Thyroid gland (tissue), 4 donors: ENCODE measurements around the gene KIRREL2. TPM values are rescaled to one million over a fixed set of nuclear protein-coding genes. Genes with fewer than 3 reads are reported as not detected.

ENCODE experiments used
- DNase-seq, 2 donors: peaks; one replicate each; pipeline ENCODE4 v3.0.0-alpha.2; 2019
- H3K27ac ChIP-seq, 3 donors: fragments of 200-600 bp; sonication (generic); 1 replicate in 2 of 3; 2 replicates in 1 of 3; pipeline ENCODE4 v1.5.1; 2016 to 2019; ENCODE audit warnings: mild to moderate bottlenecking in 1 of 3, moderate library complexity in 1 of 3
- H3K27me3 ChIP-seq: fragments of 200-600 bp; sonication (generic); one replicate; pipeline ENCODE4 v1.5.1; 2019
- H3K36me3 ChIP-seq, 2 donors: fragments of 200-600 bp; sonication (generic); one replicate each; pipeline ENCODE4 v1.5.1; 2016 to 2019
- H3K4me1 ChIP-seq, 2 donors: fragments of 200-600 bp; sonication (generic); one replicate each; pipeline ENCODE4 v1.5.1; 2017 to 2019
- H3K4me3 ChIP-seq, 3 donors: fragments of 200-600 bp; sonication (generic); replicated peaks in 1 of 3; 1 replicate in 2 of 3; 2 replicates in 1 of 3; pipeline ENCODE4 v1.5.1; 2016; ENCODE audit warnings: mild to moderate bottlenecking in 1 of 3
- H3K9me3 ChIP-seq: fragments of 200-600 bp; sonication (generic); one replicate; pipeline ENCODE4 v1.5.1; 2017
- CTCF ChIP-seq, 6 experiments: fragments of 200-600 bp in 3 of 6; fragments of 450-650 bp in 3 of 6; sonication (generic) in 3 of 6; IDR thresholded peaks; one replicate each; pipeline ENCODE4 v1.5.1; 2016 to 2019; ENCODE audit warnings: antibody characterized with exemption in 6 of 6, mild to moderate bottlenecking in 2 of 6, inconsistent platforms in 1 of 6, moderate library complexity in 1 of 6
- POLR2A ChIP-seq, 2 donors: fragments of 450-650 bp; IDR thresholded peaks; one replicate each; pipeline ENCODE4 v1.6.1; 2017; ENCODE audit warnings: antibody characterized with exemption in 2 of 2, mild to moderate bottlenecking in 2 of 2, moderate library complexity in 1 of 2
- WGBS, 2 donors: methylation state at CpG; one replicate each; pipeline ENCODE4 v1.1.5; 2017; 5-methylcytosine and 5-hydroxymethylcytosine counted together
- intact Hi-C: fragments of 100-400 bp; cut with DNase I; formaldehyde crosslinking; loops from one replicate; pipeline ENCODE4 v1.15.1; 2023
- total RNA-seq, 4 donors: library from RNA; depleted of rRNA; stranded (reverse); fragments of >200 nt; gene quantifications; one replicate each; pipeline ENCODE4 v1.2.3, GENCODE V29; 2016

Gene KIRREL2
- total RNA-seq, 4 donors from 2014 or later, result 0.20 to 0.33 TPM; not detected in 2

DNA sequence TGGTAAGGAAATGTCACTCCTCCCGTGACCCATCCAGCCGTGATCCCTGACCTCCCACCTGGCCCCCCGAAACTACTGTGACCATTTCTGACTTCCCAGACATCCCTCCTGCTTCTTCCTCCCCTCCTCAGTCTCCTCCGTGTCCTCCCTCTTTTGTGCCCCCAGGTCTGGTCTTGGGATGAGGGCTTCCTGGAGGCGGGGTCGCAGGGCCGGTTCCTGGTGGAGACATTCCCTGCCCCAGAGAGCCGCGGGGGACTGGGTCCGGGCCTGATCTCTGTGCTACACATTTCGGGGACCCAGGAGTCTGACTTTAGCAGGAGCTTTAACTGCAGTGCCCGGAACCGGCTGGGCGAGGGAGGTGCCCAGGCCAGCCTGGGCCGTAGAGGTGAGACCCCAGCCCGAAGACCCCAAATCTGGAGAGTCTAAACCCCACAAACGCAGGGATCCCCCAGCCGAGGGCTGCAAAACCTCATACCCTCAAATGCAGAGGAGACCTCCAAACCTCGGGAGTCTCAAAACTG, 5.0 kb downstream of the KIRREL2 start:
- H3K4me3 ChIP-seq, result no peak overlapping the region
- no peak overlapping the region for H3K27ac ChIP-seq
- 50 to 56% methylated on average over 16 to 18 of the region's 19 CpGs for WGBS, 2 donors
- TF ChIP-seq CTCF (IDR thresholded peaks at IDR 0.05) (no peak), POLR2A (IDR thresholded peaks at IDR 0.05) (no peak)
- no peak for DNase-seq
- no peaks in the 10 kb centered on the region for H3K9me3 ChIP-seq
- H3K36me3 ChIP-seq, result no peaks in the 10 kb centered on the region
- H3K27me3 ChIP-seq, result no peaks in the 10 kb centered on the region
- H3K4me1 ChIP-seq, result peaks cover 5% of the 10 kb centered on the region in 2 donors
- intact Hi-C loops, result no loop called here

DNA sequence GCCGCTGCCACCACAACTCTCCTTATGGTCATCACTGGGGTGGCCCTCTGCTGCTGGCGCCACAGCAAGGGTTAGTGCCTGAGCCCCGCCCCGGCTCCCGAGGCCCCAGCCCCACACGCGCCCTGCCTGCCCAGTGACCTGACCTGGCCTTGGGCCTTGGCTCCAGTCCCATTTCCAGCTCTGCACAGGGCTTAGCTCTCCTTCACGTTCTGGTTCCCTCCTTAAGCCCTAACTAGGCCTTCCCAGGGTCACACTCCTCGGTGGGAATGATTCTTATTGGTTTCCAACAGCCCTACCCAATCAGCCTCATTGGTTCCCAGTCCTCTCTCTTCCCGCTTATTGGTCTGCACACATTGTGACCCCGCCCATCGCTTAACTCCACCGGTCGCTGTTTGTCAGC, 5.8 kb downstream of the KIRREL2 start:
- DNase-seq, result no peak
- H3K27me3 ChIP-seq, result no peaks in the 10 kb centered on the region

DNA sequence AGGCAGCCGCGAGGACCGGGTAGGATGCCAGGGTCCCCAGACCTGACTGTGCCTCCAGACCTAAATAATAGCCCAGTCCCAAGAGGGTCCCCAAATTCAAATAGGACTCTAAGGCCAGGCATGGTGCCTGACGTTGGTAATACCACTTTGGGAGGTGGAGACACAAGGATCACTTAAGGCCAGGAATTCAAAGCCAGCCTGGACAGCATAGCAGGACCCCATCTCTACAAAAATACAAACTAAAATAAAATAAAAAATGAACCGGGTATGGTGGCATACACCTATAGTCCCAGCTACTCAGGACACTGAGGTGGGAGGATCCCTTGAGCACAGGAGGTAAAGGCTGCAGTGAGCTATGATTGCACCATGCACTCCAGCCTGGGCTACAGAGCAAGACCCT, 6.3 kb downstream of the KIRREL2 start:
- TF ChIP-seq CTCF (IDR thresholded peaks at IDR 0.05) (no peak), POLR2A (IDR thresholded peaks at IDR 0.05) (no peak)
- H3K36me3 ChIP-seq, result no peaks in the 10 kb centered on the region
- intact Hi-C loops, result no loop called here

More for the DNA sequence above, 5.8 kb downstream of the KIRREL2 start:
- Histone ChIP-seq H3K9me3 (no peaks in the 10 kb centered on the region), H3K27ac (no peak overlapping the region), H3K4me3 (no peak overlapping the region), H3K4me1 (no peaks in the 10 kb centered on the region), H3K36me3 (no peaks in the 10 kb centered on the region)
- no peak for TF ChIP-seq POLR2A (IDR thresholded peaks at IDR 0.05)
- WGBS, 2 donors, result 85 to 89% methylated on average over 13 to 14 of the region's 14 CpGs
- intact Hi-C loops, result no loop called here

DNA sequence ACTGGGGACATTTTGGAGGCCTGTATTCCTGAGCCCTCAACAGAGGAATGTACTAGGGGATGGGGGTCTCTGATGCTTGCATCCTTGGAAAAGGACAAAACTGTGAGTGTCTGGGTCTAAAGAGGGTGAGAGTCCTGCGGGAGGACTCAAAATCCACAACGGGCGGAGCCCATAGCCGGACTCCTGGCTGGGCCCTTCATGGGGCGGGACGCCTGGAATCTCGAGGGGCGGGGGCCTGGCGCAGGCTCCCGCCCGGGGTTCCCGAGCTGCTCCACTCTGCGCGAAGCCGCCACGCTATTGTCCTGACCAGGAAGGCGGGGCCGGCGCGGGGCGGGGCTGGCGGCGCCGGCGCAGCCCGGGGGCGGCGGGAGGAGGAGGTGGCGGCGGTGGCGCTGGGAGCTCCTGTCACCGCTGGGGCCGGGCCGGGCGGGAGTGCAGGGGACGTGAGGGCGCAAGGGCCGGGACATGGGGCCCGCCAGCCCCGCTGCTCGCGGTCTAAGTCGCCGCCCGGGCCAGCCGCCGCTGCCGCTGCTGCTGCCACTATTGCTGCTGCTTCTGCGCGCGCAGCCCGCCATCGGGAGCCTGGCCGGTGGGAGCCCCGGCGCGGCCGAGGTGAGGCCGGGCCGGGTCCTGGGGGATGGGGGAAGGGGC, 11.6 kb downstream of the KIRREL2 start, which contains the start of gene APLP1:
APLP1 (plus strand) TSS at position 403 of the 651 bp plus-strand sequence; CDS start at position 466, 63 bp downstream.
- H3K27ac ChIP-seq, result no peak within 1 kb of the TSS
- TF ChIP-seq POLR2A (IDR thresholded peaks at IDR 0.05) (no peak), CTCF (IDR thresholded peaks at IDR 0.05) (no peak)
- peak; percentile 71 to 73 for DNase-seq
- H3K27me3 ChIP-seq, result no peaks in the 10 kb centered on the region
- H3K9me3 ChIP-seq, result no peaks in the 10 kb centered on the region
- H3K4me1 ChIP-seq, result peaks cover 15 to 18% of the 10 kb centered on the region in 2 donors
- H3K4me3 ChIP-seq, result peak within 1 kb of the TSS in 1 of 3 donors; percentile 32
- intact Hi-C loops, result no loop called here
- H3K36me3 ChIP-seq, result no peaks in the 10 kb centered on the region
- 1% methylated on average over 26 of the region's 60 CpGs; no CpG with 5 or more reads in 1 of the 2 donors for WGBS, 2 donors

More for the DNA sequence above, 6.3 kb downstream of the KIRREL2 start:
- Histone ChIP-seq H3K27me3 (no peaks in the 10 kb centered on the region), H3K27ac (no peak overlapping the region), H3K9me3 (no peaks in the 10 kb centered on the region), H3K4me1 (no peaks in the 10 kb centered on the region), H3K4me3 (no peak overlapping the region)
- WGBS, 2 donors, result 89 to 91% methylated on average over 5 of the region's 5 CpGs
- DNase-seq, result no peak

DNA sequence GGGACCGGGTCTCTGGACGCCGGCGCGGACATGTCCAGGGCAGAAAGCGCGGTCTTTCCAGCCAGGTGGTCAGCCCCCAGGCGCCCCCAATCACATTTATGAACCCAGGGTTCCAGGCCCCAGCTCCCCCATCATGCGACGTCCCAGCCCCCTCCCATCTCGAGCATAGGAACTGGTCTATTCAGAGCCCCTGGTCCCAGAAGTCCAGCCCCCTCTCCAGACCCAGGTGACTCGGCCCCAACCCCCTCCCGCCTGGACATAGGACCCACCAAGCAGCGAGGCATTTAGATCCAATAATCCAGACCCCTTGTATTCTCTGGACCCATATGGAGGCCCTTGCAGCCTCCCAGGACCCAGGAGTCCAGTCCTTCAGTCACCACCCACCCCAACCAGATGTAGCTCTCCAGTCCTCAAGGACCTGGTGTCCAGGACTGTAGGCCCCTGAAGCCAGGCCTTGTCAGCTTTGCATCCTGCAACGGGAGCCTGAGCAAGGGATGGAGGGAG, 12.2 kb downstream of the KIRREL2 start:
- intact Hi-C loops, result no loop called here
- 7 to 8% methylated on average over 7 to 9 of the region's 15 CpGs for WGBS, 2 donors
- H3K9me3 ChIP-seq, result no peaks in the 10 kb centered on the region
- no peak overlapping the region for H3K27ac ChIP-seq
- H3K27me3 ChIP-seq, result no peaks in the 10 kb centered on the region
- TF ChIP-seq POLR2A (IDR thresholded peaks at IDR 0.05) (no peak), CTCF (IDR thresholded peaks at IDR 0.05) (no peak)
- H3K36me3 ChIP-seq, result no peaks in the 10 kb centered on the region
- H3K4me3 ChIP-seq, result peak overlapping the region in 1 of 3 donors; percentile 32
- no peak for DNase-seq
- peaks cover 15 to 18% of the 10 kb centered on the region in 2 donors for H3K4me1 ChIP-seq
